Skeletal muscle satellite cell (primary cell): Measurements from ENCODE around the gene TTF2.
"Not testable (repeated sequence)": the region's sequence is repeated elsewhere in the genome, so short reads cannot be mapped to it uniquely, and the experiment has no call there.

ENCODE experiments used
- H3K27me3 ChIP-seq: 2 replicates; pipeline ENCODE4 v1.7.0; 2013; ENCODE audit warnings: low read length; ENCODE audit not compliant: control insufficient read depth, insufficient read depth
- H3K36me3 ChIP-seq: 2 replicates; pipeline ENCODE4 v1.7.0; 2013; ENCODE audit warnings: mild to moderate bottlenecking, control low read depth, low read length; ENCODE audit not compliant: insufficient read depth
- H3K4me1 ChIP-seq: 2 replicates; pipeline ENCODE4 v1.7.0; 2013; ENCODE audit warnings: low read length; ENCODE audit not compliant: control insufficient read depth, insufficient read depth
- H3K4me2 ChIP-seq: 2 replicates; pipeline ENCODE4 v1.7.0; 2013; ENCODE audit warnings: mild to moderate bottlenecking, low read length
- H3K4me3 ChIP-seq: 2 replicates; pipeline ENCODE4 v1.7.0; 2013; ENCODE audit warnings: low read length
- H3K9ac ChIP-seq: 2 replicates; pipeline ENCODE4 v1.7.0; 2013; ENCODE audit warnings: mild to moderate bottlenecking, low read depth, low read length, moderate library complexity
- H3K9me3 ChIP-seq: replicated peaks from 2 replicates; pipeline ENCODE4 v1.7.0; 2013; ENCODE audit warnings: mild to moderate bottlenecking, control low read depth, low read length

Gene TTF2

GRCh38 chr1:117110774-117111173 is 50.6 kb downstream of the TTF2 start:
- Histone ChIP-seq H3K4me2 (no peak overlapping the region), H3K4me1 (peaks cover 13% of the 10 kb centered on the region), H3K27me3 (no peaks in the 10 kb centered on the region), H3K36me3 (peaks cover 12% of the 10 kb centered on the region), H3K4me3 (no peak overlapping the region), H3K9ac (no peak overlapping the region), H3K9me3 (no peaks in the 10 kb centered on the region)

- H3K9me3 ChIP-seq = no peaks in the 10 kb centered on the region
- H3K4me3 ChIP-seq = no peak overlapping the region
- H3K4me2 ChIP-seq = no peak overlapping the region
- peaks cover 13% of the 10 kb centered on the region for H3K4me1 ChIP-seq
- H3K36me3 ChIP-seq = peaks cover 6% of the 10 kb centered on the region
- H3K9ac ChIP-seq = no peak overlapping the region
- H3K27me3 ChIP-seq = no peaks in the 10 kb centered on the region
Measured at GRCh38 chr1:117112047-117112717, 52.1 kb downstream of the TTF2 start.

GRCh38 chr1:117113199-117113598 is 53.1 kb downstream of the TTF2 start:
- Histone ChIP-seq H3K4me2 (no peak overlapping the region), H3K4me1 (peaks cover 13% of the 10 kb centered on the region), H3K9ac (no peak overlapping the region), H3K4me3 (no peak overlapping the region), H3K9me3 (no peaks in the 10 kb centered on the region), H3K27me3 (no peaks in the 10 kb centered on the region), H3K36me3 (peaks cover 6% of the 10 kb centered on the region)

- no peaks in the 10 kb centered on the region for H3K27me3 ChIP-seq
- peaks cover 13% of the 10 kb centered on the region for H3K4me1 ChIP-seq
Measured at GRCh38 chr1:117114877-117115276, 54.8 kb downstream of the TTF2 start.

DNA sequence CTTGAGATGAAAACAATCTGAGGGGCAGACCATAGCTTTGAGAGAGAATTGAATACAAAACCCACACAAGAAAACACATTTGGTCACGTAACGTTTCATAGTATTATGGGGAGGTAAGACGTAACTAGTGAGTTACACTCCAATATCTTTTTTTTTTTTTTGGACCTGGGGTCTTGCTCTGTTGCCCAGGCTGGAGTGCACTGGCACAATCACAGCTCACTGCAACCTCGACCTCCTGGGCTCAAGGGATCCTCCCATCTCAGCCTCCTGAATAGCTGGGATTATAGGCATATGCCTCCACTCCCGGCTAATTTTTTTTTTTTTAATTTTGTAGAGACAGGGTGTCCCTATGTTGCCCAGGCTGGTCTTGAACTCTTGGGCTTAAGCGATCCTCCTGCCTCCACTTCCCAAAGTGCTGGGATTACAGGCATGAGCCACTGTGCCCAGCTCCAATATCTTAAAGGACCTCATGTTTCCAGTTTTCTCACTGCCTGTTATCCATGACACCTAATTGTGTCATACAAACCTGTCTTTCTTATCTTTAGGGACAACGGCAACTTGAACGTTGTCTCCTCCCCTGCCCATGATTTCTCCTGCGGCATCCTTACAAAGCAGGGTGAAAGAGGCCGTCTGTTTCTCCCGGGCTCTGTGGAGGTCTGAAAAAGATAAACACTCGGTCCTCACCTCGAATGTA is 56.1 kb downstream of the TTF2 start:
- H3K27me3 ChIP-seq = no peaks in the 10 kb centered on the region
- peaks cover 6% of the 10 kb centered on the region for H3K36me3 ChIP-seq
- H3K9me3 ChIP-seq = no peaks in the 10 kb centered on the region
- no peak overlapping the region for H3K4me2 ChIP-seq
- H3K9ac ChIP-seq = no peak overlapping the region
- peaks cover 8% of the 10 kb centered on the region for H3K4me1 ChIP-seq
- H3K4me3 ChIP-seq = no peak overlapping the region

More at GRCh38 chr1:117114877-117115276, 54.8 kb downstream of the TTF2 start:
- Histone ChIP-seq H3K9ac (no peak overlapping the region), H3K36me3 (peaks cover 6% of the 10 kb centered on the region), H3K9me3 (no peaks in the 10 kb centered on the region), H3K4me3 (no peak overlapping the region), H3K4me2 (no peak overlapping the region)

GRCh38 chr1:117116784-117117130 is 56.6 kb downstream of the TTF2 start:
- peaks cover 7% of the 10 kb centered on the region for H3K4me1 ChIP-seq
- H3K36me3 ChIP-seq = peaks cover 6% of the 10 kb centered on the region
- no peak overlapping the region for H3K9ac ChIP-seq
- no peaks in the 10 kb centered on the region for H3K27me3 ChIP-seq
- no peaks in the 10 kb centered on the region for H3K9me3 ChIP-seq
- H3K4me2 ChIP-seq = no peak overlapping the region
- H3K4me3 ChIP-seq = no peak overlapping the region

- Histone ChIP-seq H3K27me3 (no peaks in the 10 kb centered on the region), H3K4me1 (peaks cover 14% of the 10 kb centered on the region), H3K9me3 (no peaks in the 10 kb centered on the region), H3K36me3 (peaks cover 6% of the 10 kb centered on the region), H3K9ac (no peak overlapping the region), H3K4me2 (no peak overlapping the region), H3K4me3 (no peak overlapping the region)
Measured at GRCh38 chr1:117117697-117118096, 57.6 kb downstream of the TTF2 start.

GRCh38 chr1:117118137-117118536 is 58.0 kb downstream of the TTF2 start:
- H3K9me3 ChIP-seq = no peaks in the 10 kb centered on the region
- no peaks in the 10 kb centered on the region for H3K27me3 ChIP-seq
- no peak overlapping the region for H3K4me2 ChIP-seq
- peaks cover 3% of the 10 kb centered on the region for H3K36me3 ChIP-seq
- peaks cover 14% of the 10 kb centered on the region for H3K4me1 ChIP-seq
- no peak overlapping the region for H3K9ac ChIP-seq
- no peak overlapping the region for H3K4me3 ChIP-seq

GRCh38 chr1:117119144-117119543 is 59.0 kb downstream of the TTF2 start:
- not testable (repeated sequence) for H3K9ac ChIP-seq, H3K27me3 ChIP-seq, H3K4me3 ChIP-seq, H3K36me3 ChIP-seq, H3K9me3 ChIP-seq, H3K4me2 ChIP-seq
- peaks cover 14% of the 10 kb centered on the region for H3K4me1 ChIP-seq

DNA sequence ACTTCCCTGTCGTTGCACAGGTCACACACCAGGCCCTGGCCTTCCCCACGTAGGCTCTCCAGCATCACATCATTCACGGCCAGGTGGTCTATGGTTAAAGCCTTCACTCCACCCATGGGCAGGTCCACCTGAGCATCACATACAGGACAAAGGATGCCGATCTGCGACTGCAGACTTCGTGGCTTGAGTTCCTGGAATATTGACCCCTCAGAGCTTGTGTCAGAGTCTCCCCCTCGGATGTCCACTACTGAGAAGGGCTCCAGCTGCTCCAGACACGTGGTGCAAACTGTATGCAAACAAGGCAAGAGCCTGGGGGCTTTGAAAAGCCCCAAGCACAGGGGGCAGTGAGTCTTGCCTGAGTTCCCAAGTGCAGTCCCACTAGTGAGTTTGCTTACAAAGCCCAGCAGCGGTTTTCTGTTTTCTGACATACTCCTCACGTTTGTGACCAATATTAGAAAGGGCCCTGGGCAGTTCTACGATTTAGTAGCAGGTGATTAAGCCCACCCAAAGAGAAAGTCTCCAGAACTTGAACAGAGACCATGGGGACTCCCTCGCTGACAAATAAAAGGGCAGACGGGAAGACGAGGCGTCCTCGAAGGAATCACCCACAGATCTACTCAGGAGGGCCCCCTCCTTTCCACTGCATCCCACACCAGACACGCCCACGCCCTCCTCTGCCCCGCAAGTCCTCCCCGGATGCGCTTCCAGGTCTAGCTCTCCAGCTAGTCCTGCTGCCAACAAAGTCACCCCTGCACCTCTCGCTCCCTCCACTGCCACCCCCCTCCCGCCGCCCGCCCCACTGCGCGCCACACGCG is 60.9 kb downstream of the TTF2 start:
- Histone ChIP-seq H3K4me3 (peak overlapping the region; percentile 89), H3K27me3 (peaks cover 13% of the 10 kb centered on the region), H3K4me1 (peaks cover 14% of the 10 kb centered on the region), H3K9me3 (no peaks in the 10 kb centered on the region), H3K36me3 (no peaks in the 10 kb centered on the region), H3K4me2 (peak overlapping the region; percentile 95), H3K9ac (peak overlapping the region; percentile 90)

- peaks cover 19% of the 10 kb centered on the region for H3K27me3 ChIP-seq
- no peaks in the 10 kb centered on the region for H3K36me3 ChIP-seq
- H3K9ac ChIP-seq = peak within 1 kb of the TSS; percentile 90
- H3K4me3 ChIP-seq = peak within 1 kb of the TSS; percentile 89
- peaks cover 14% of the 10 kb centered on the region for H3K4me1 ChIP-seq
- peak within 1 kb of the TSS; percentile 95 for H3K4me2 ChIP-seq
- no peaks in the 10 kb centered on the region for H3K9me3 ChIP-seq
Measured at GRCh38 chr1:117121589-117122329, 61.6 kb downstream of the TTF2 start, which contains the start of gene TRIM45. TRIM45 (minus strand) TSS chr1:117121749; CDS start chr1:117121201, 548 bp downstream.
